ENCODE data around the gene ITPKB.

DNA sequence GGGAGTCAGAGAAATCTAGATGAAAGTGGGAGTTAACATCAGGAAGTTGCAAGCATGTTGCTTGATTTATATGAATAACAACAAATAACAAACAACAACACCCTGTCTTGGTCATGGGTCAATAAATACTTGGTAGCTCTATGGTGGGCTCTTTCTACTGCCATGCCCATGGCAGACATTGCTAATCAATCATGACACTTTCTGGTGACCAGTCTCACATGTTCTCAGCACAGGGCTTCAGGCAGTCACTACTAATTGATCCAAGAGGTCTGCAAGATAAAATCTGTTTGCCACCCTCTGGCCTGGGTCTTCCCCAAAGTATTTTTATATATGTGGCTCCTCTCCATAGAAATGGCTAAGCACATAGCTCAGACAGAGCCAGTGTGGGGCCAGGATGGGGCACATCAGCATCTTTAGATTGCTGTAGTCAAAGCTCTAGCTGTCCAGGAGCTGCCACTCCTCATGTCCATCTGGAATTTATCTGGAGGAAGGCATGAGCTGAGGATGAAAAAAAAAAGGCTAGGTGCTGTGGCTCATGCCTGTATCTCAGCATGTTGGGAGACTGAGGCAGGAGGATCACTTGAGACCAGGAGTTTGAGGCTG, 139.3 kb downstream of the ITPKB start:
- TF ChIP-seq, protein P1, sequence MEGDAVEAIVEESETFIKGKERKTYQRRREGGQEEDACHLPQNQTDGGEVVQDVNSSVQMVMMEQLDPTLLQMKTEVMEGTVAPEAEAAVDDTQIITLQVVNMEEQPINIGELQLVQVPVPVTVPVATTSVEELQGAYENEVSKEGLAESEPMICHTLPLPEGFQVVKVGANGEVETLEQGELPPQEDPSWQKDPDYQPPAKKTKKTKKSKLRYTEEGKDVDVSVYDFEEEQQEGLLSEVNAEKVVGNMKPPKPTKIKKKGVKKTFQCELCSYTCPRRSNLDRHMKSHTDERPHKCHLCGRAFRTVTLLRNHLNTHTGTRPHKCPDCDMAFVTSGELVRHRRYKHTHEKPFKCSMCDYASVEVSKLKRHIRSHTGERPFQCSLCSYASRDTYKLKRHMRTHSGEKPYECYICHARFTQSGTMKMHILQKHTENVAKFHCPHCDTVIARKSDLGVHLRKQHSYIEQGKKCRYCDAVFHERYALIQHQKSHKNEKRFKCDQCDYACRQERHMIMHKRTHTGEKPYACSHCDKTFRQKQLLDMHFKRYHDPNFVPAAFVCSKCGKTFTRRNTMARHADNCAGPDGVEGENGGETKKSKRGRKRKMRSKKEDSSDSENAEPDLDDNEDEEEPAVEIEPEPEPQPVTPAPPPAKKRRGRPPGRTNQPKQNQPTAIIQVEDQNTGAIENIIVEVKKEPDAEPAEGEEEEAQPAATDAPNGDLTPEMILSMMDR (conservative IDR thresholded peaks at IDR 0.05; ENCODE audit: low read depth in 2 of 2): no peak
- TF ChIP-seq POLR2AphosphoS5 (IDR thresholded peaks at IDR 0.05; ENCODE audit: low read depth): no peak
- TF ChIP-seq CREB1 (CRISPR knock-in tag; IDR thresholded peaks at IDR 0.05; ENCODE audit: low read depth): no peak
- no peak for TF ChIP-seq ZNF331 (CRISPR knock-in tag; IDR thresholded peaks at IDR 0.05; ENCODE audit: low read depth)
- TF ChIP-seq EZH2 (IDR thresholded peaks at IDR 0.05; ENCODE audit: low read depth, unreplicated experiment): no peak
- TF ChIP-seq, protein P2, sequence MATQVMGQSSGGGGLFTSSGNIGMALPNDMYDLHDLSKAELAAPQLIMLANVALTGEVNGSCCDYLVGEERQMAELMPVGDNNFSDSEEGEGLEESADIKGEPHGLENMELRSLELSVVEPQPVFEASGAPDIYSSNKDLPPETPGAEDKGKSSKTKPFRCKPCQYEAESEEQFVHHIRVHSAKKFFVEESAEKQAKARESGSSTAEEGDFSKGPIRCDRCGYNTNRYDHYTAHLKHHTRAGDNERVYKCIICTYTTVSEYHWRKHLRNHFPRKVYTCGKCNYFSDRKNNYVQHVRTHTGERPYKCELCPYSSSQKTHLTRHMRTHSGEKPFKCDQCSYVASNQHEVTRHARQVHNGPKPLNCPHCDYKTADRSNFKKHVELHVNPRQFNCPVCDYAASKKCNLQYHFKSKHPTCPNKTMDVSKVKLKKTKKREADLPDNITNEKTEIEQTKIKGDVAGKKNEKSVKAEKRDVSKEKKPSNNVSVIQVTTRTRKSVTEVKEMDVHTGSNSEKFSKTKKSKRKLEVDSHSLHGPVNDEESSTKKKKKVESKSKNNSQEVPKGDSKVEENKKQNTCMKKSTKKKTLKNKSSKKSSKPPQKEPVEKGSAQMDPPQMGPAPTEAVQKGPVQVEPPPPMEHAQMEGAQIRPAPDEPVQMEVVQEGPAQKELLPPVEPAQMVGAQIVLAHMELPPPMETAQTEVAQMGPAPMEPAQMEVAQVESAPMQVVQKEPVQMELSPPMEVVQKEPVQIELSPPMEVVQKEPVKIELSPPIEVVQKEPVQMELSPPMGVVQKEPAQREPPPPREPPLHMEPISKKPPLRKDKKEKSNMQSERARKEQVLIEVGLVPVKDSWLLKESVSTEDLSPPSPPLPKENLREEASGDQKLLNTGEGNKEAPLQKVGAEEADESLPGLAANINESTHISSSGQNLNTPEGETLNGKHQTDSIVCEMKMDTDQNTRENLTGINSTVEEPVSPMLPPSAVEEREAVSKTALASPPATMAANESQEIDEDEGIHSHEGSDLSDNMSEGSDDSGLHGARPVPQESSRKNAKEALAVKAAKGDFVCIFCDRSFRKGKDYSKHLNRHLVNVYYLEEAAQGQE (IDR thresholded peaks at IDR 0.05; ENCODE audit: unreplicated experiment): no peak
- TF ChIP-seq EZH2phosphoT487 (IDR thresholded peaks at IDR 0.05; ENCODE audit: unreplicated experiment): no peak
- TF ChIP-seq, protein P3, sequence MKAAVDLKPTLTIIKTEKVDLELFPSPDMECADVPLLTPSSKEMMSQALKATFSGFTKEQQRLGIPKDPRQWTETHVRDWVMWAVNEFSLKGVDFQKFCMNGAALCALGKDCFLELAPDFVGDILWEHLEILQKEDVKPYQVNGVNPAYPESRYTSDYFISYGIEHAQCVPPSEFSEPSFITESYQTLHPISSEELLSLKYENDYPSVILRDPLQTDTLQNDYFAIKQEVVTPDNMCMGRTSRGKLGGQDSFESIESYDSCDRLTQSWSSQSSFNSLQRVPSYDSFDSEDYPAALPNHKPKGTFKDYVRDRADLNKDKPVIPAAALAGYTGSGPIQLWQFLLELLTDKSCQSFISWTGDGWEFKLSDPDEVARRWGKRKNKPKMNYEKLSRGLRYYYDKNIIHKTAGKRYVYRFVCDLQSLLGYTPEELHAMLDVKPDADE (IDR thresholded peaks at IDR 0.05): no peak
- no peak for TF ChIP-seq JUNB (IDR thresholded peaks at IDR 0.05; ENCODE audit: unreplicated experiment)
- no peak for TF ChIP-seq STAT1 (IDR thresholded peaks at IDR 0.05; ENCODE audit: unreplicated experiment)

Data from GM23338 (cell line).